HG02938 (cell line): Measurements from ENCODE around the gene LYG2.
"Not testable (repeated sequence)": the region's sequence is repeated elsewhere in the genome, so short reads cannot be mapped to it uniquely, and the experiment has no call there.

Source experiments
- ATAC-seq: cut with Tn5 transposase; IDR thresholded peaks from one replicate; pipeline ENCODE4 v1.9.1; 2021; ENCODE audit warnings: mild to moderate bottlenecking, moderate library complexity; ENCODE audit not compliant: unreplicated experiment

LYG2 gene

GRCh38 chr2:99255491-99256318, at the start of gene LYG2:
LYG2 (minus strand) TSS chr2:99255666; CDS start chr2:99254260, 1,406 bp downstream.
- ATAC-seq, result no peak

DNA sequence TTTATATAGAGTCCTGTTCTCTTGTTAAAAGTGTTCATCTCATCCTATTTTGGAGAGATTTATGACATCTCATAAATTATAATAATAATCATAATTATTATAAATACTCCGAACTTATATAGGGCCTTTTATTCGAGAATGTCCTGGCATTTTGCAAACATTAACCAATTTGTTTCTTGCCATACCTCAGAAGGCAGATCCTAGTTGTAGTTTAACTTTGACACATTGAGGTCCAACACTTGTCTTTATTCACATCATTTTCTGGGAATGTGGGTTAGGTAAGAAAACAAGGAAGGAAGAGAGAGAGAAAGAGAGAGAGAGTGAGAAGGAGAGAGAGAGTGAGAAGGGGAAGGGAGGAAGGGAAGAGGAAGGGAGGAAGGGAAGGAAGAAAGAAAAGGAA, 45.6 kb upstream of the LYG2 start, which contains the start of gene LYG1:
LYG1 (minus strand) TSS at position 101 of the 400 bp plus-strand sequence. CDS start 5,527 bp downstream, outside the sequence.
- ATAC-seq, result not testable (repeated sequence)

DNA sequence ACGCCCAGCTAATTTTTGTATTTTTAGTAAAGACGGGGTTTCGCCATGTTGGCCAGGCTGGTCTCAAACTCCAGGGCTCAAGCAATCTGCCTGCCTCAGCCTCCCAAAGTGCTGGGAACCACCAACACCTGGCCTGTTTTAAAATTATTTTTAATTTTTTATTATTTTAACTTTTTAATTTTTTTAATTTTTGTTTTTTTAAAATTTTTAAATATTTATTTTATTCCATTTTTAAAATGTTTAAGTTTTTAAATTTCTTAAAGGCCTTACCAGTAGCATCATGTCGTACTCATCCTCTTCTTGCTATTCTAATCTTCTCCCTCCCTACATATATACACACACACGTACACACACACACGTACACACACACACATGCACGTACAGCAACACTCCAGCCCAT, 44.1 kb upstream of the LYG2 start:
- no peak for ATAC-seq

DNA sequence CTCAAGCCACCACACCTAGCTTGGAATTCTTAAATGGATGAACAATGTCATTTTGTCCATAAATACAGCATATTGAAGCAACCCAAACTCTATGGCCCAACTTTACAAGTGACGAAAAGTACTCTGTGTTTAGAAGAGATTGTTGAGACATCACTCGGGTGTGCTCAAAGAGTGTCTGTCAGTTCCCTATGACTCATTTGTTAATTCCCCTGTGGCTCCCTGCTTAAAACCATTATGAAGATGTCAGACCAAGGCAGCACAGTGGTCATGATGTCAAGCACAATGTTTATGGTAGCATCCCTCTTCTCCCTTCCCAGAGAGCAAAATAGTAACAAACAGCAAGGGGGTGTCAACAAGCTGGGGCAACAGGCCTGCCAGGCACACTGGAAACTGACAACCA, 42.5 kb upstream of the LYG2 start:
- ATAC-seq, result no peak

GRCh38 chr2:99285526-99285925, 30.1 kb upstream of the LYG2 start:
- no peak for ATAC-seq

DNA sequence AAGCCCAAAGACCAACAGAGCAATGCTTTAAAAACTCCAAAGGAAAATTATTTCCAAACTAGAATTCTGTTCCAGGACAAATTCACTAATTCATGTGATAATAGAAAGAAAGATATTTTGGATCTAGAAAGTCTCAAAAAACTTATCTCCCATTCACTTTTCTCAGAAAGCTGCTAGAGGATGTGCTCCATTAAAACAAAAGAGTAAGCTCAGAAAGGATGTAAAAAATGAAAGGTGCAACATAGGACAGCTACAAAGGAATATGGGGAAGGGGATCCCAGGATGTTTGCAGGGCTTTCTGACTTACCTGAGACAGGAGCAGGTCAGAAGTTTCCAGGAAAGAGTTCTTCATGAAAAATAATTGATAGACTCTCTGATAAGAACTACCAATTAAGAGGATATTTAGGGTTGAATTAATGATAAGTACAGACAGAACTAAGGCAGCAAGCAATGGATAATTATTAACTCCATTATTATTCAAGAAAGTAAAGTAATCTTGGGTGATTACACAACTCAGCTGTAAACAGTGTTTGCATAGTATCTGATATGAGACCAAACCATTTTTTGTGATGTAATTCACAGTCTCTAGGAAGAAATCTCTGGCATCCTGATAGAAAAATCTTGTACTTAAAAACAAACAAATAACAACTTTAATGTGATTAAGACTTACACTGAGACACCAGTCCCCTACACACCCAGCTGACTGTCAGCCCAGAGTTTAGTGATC, 24.7 kb upstream of the LYG2 start:
- no peak for ATAC-seq

- ATAC-seq, result no peak
These were observed 23.4 kb upstream of the LYG2 start for GRCh38 chr2:99278793-99279291.

- ATAC-seq, result not testable (repeated sequence)
These were observed 22.8 kb upstream of the LYG2 start for GRCh38 chr2:99278195-99278765.

DNA sequence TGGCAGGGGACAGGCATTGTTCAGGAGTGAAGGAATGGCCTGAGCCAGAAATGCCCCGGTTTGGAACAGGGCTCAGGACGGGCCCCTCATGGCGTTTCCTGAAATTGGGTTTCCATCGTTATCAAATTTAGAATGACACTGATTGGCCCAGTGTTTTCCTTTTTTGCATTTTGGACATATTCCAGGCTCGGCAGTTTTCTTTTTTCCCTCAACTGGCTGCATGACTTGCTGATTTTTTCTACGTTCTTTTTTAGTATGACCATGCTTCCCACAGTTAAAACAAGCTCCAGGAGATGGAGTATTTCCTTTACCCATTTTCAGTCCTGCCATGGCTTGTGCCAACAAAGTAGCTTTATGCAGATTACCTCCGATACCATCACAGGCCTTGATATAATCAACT, 20.4 kb upstream of the LYG2 start:
- ATAC-seq, result no peak

DNA sequence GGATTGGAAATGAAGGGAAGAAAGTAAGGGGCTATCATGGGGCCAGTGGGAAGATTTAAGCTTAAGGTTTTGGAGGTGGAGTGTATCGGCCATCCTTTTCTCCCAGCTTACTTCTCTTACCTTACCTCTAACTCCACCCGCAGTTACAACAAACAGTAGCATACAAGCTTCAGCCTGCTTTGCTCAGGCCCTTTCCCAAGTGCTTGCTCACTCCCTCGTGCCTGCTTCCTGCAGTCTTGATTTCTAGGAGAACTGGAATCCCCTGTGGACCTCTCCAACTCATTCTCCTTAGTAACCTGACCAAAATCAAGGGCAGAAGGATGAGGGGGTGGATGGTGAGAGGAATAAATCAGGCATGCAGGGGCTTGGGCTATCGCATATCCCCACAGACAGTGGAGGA, 5.8 kb upstream of the LYG2 start:
- ATAC-seq, result no peak

DNA sequence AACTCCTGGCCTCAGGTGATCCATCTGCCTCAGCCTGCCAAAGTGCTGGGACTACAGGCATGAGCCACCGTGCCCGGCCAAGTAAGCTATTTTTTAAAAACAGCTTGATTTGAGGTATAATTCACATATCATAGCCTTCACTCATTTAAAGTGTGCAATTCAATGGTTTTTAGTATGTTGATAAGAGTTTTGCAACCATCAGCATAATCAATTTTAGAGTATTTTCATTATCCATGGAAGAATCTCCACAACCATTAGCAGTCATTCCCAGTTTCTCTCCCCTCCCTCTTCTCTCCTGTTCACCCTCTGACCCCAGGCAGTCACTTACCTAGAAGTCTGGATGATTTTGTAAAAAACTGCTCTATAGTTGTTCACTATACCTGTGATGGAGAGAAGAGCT, 4.7 kb upstream of the LYG2 start:
- ATAC-seq, result no peak

- ATAC-seq, result no peak
These were observed 4.0 kb upstream of the LYG2 start for GRCh38 chr2:99259465-99259864.

DNA sequence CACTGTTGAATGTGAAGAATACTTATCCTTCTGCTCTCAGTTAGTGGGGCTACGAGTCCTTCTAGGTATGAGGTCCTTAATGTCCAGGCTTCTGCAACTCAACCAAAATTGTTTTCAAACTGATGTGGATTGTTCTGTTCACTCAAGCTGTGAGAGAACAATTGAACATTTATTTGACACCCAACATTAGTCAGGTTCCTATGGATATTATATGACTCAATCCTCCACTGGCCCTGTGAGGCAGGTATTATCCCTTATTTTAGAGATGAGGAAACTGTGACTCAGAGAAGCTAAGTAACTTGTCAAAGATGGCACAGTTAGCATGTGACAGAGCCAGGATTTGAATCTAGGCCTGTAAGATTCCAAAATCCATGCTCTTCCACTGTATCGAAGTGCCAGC, 1.2 kb upstream of the LYG2 start:
- no peak for ATAC-seq

DNA sequence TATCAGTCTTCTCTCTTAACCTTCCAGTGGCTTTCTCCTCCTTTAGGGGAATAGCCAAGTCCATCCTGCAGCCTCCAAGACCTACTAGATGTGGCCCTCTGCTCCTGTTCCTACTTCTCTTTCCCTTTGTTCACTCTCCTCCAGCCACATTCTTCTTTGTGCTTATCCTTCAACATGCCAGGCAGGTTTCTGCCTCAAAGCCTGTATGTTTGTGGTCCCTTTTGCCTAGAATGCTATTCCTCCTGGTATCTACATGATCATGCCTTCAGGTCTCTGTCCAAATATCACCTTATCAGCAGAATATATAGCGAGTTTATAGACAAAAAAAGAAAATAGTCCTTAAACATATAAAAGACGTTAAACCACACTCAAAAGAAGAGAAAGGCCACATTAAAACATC, 5.5 kb downstream of the LYG2 start:
- ATAC-seq, result no peak

GRCh38 chr2:99242151-99242550, 13.3 kb downstream of the LYG2 start:
- no peak for ATAC-seq

DNA sequence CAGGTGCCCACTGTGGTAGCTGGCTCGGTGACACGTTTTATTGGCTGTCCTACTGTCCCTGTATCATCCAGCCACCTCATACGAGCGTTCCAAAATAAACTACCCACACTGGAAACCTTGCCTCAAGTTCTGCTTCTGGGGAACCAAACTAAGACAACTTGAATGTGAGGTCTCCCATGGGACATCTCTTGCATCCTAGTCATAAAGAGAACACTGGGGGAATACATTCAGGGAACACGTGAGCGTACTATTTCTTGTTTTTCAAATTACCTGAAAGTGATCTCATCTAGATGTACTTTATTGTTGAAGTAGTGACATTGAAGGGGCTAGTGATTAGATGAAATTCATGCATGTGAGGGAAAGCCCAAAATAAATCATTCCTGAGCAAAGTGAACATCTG, 15.0 kb downstream of the LYG2 start:
- ATAC-seq, result no peak

- no peak for ATAC-seq
These were observed 16.9 kb downstream of the LYG2 start for GRCh38 chr2:99238599-99238998.

DNA sequence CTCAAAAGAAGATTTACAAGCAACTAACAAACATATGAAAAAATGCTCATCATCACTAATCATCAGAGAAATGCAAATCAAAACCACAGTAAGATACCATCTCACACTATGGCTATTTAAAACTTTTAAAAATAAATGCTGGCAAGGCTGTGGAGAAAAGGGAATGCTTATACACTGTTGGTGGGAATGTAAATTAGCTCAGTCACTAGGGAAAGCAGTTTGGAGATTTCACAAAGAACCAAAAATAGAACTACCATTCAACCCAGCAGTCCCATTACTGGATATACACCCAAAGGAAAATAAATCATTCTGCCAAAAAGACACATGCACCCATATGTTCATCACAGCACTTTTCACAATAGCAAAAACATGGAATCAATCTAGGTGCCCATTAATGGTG, 22.3 kb downstream of the LYG2 start:
- not testable (repeated sequence) for ATAC-seq

DNA sequence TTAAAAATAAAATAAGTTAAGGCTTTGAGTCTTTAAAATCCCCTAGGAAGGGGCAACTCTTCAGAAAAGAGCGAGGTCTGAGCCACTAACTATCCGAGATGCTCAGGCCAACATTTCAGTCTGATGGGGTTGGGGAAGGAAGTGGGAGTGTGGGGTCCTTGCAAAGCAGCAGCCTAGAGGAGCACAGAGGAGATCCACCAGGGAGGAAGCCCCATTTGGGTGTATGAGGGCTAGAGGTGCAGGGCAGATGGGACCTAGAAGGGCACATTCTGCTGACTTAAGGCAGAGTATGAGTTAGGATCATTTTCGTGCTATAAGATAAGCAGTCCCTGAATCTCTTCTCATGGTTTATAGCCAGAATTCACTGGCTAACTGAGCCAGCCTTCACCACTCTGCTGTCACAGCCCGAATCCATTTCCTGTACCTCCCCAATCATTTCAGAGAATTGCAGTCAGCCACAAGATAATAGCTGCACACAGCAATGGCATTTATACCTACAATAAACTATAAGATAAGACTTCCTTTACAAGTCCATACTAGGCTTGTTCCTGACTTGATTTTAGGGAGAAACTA, 37.5 kb downstream of the LYG2 start:
- ATAC-seq, result no peak

GRCh38 chr2:99216096-99216495, 39.4 kb downstream of the LYG2 start:
- ATAC-seq, result no peak

DNA sequence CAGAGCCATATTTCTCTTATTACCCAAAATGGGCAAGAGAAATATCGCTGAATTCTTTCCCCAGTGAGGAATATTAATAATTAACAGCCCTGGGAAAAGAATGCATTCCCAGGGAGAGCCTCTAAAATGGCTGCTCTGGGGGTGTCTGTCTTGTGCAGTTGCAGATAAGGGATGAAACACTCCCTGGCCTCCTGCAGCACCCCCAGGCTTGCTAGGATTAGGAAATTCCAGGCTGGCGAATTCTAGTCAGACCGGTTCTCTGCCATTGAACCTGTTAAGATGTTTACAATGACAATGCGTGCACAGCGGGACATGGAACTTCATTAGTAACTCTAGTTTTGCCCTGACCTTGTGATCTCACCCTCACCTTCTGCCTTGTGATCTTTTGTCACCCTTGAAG, 50.0 kb downstream of the LYG2 start:
- no peak for ATAC-seq
